ENCODE results near the gene DYSF.

DNA sequence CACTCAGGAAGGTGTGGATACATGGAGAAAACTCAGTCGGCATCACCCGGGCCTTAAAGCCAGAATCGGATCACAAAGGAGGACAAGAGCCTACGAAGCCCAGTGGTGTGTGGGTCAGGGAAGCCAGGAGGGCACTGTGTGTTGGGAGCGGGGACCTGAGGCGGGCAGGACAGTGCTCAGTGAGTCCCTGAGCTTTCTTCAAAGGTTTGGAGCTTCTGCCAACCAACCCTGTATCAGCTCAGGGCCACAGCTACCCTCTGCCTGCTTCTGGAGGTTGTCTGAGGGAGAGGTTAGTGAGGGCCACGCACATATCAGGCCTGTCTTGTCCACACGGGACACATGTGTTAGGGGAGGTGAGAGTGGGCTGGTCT is 52.4 kb downstream of the DYSF start:
- TF ChIP-seq GATA2 (IDR thresholded peaks at IDR 0.05; ENCODE audit: low read depth, low read length), result no peak
- no peak for TF ChIP-seq GATA3 (IDR thresholded peaks at IDR 0.05; ENCODE audit: low read depth, low read length)

All from SH-SY5Y (cell line).